GM10248 (cell line): ENCODE results near the gene DDA1.
A peak's percentile ranks its signal among the peaks of the same experiment; 100 is the strongest.

ENCODE experiments used
- CTCF ChIA-PET: fragments of 300-600 bp; sonication (Branson Sonifier 250); formaldehyde crosslinking; extraction: SDS; loops from one replicate; lab custom pipeline; 2021; ENCODE audit warnings: antibody characterized with exemption; lab: Yijun Ruan, JAX
- POLR2A ChIA-PET: fragments of 350-650 bp; sonication (Branson Sonifier 250); formaldehyde crosslinking; extraction: SDS; loops from one replicate; lab custom pipeline; 2020; ENCODE audit warnings: antibody characterized with exemption; lab: Yijun Ruan, JAX
- DNase-seq: peaks from one replicate; pipeline ENCODE4 v3.0.0; 2012; ENCODE audit errors: extremely low spot score
- CTCF ChIP-seq: IDR thresholded peaks from 2 replicates; pipeline ENCODE4 v1.5.1; 2012; ENCODE audit warnings: mild to moderate bottlenecking, low read depth; ENCODE audit errors: extremely low read depth, missing control alignments, control extremely low read depth

Gene DDA1

GRCh38 chr19:17275441-17276175 is 33.8 kb upstream of the DDA1 start:
- TF ChIP-seq CTCF: no peak
- ChIA-PET CTCF (interaction anchor here (1.0 kb wide), 1 partner anchor 57 kb away, joined by 3 read pairs; no protein-coding TSS in a partner anchor), POLR2A (interaction anchor here (0.8 kb wide), 1 partner anchor 9 kb away, joined by 3 read pairs; no protein-coding TSS in a partner anchor)
- DNase-seq: no peak

- CTCF ChIA-PET: interaction anchor here (1.2 to 2.4 kb wide), 5 partner anchors 7 to 26 kb away, joined by 3 to 7 read pairs (median 5); partner anchors contain the start of gene MRPL34
- TF ChIP-seq CTCF: no peak
- DNase-seq: no peak
- POLR2A ChIA-PET: no interaction called here
These were observed 29.9 kb upstream of the DDA1 start for GRCh38 chr19:17279436-17279835.

- ChIA-PET CTCF (interaction anchor here (0.7 to 5.7 kb wide), 24 partner anchors 9 to 567 kb away, joined by 3 to 54 read pairs (median 4); partner anchors contain the start of genes ABHD8, BABAM1, MRPL34 and USHBP1), POLR2A (interaction anchor here (0.6 to 1.1 kb wide), 4 partner anchors 11 to 27 kb away, joined by 3 to 5 read pairs (median 4); partner anchors contain the start of gene DDA1)
- DNase-seq: peak; percentile 81
- no peak for TF ChIP-seq CTCF
These were observed 27.7 kb upstream of the DDA1 start, which contains the start of gene ANKLE1 for GRCh38 chr19:17281391-17282304. Gene ANKLE1 (plus strand): TSS chr19:17281901. CDS start chr19:17281921, 20 bp downstream.

- CTCF ChIA-PET: interaction anchor here (0.7 to 5.7 kb wide), 24 partner anchors 10 to 568 kb away, joined by 3 to 54 read pairs (median 5); partner anchors contain the start of genes ABHD8, BABAM1, MRPL34 and USHBP1
- DNase-seq: peak; percentile 91
- POLR2A ChIA-PET: interaction anchor here (0.6 to 1.1 kb wide), 2 partner anchors 12 to 21 kb away, joined by 4 to 5 read pairs; no protein-coding TSS in a partner anchor
- TF ChIP-seq CTCF: peak; percentile 94
These were observed 26.8 kb upstream of the DDA1 start for GRCh38 chr19:17282488-17283125.

- POLR2A ChIA-PET: no interaction called here
- no peak for TF ChIP-seq CTCF
- no peak for DNase-seq
- CTCF ChIA-PET: interaction anchor here (0.6 to 5.7 kb wide), 19 partner anchors 9 to 569 kb away, joined by 3 to 54 read pairs (median 5); partner anchors contain the start of genes ABHD8, BABAM1 and USHBP1
These were observed 25.8 kb upstream of the DDA1 start for GRCh38 chr19:17283504-17283996.
